ENCODE data around the gene SLC12A7.
"Not testable (repeated sequence)": the region's sequence is repeated elsewhere in the genome, so short reads cannot be mapped to it uniquely, and the experiment has no call there.

SLC12A7 gene

DNA sequence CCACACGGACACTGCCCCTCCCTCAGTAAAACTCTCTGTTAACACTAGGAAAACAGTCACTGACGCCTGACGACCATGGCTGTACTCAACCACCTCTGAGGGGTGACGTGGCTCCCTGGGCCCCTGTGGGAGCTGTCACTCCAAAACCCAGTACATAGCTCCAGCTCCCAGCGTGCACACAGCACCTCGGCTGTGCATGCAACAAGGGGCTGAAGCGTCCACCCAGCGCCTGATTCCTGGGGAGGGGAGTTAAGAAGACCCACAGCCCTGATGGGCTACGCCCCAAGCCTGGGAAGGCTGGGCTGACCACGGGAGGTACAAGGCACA is 36.3 kb downstream of the SLC12A7 start:
- no peak for DNase-seq

GRCh38 chr5:1074816-1075554 is 36.9 kb downstream of the SLC12A7 start:
- DNase-seq, result no peak

- DNase-seq, result no peak
Observed at GRCh38 chr5:1074226-1074625, 37.6 kb downstream of the SLC12A7 start.

- DNase-seq, result no peak
Observed at GRCh38 chr5:1073239-1074102, 38.4 kb downstream of the SLC12A7 start.

DNA sequence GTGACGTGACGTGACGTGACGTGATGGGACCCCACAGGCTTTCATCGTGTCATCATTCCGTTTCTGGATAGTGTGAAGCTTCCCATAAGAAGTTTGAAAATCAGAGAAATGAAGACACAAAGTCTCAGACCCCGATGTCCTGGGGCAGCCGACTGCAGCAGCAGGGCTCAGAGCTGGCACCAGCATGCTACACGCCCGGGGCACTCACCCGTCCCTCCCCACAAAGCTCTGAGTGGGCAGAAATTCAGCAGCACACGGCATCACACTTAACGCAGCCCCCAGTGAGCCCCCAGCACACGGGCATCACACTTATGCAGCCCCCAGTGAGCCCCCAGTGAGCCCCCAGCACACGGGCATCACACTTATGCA is 42.2 kb downstream of the SLC12A7 start:
- DNase-seq, result no peak

- no peak for DNase-seq
Observed at GRCh38 chr5:1068895-1069719, 42.8 kb downstream of the SLC12A7 start.

GRCh38 chr5:1068204-1068894 is 43.5 kb downstream of the SLC12A7 start:
- no peak for DNase-seq

DNA sequence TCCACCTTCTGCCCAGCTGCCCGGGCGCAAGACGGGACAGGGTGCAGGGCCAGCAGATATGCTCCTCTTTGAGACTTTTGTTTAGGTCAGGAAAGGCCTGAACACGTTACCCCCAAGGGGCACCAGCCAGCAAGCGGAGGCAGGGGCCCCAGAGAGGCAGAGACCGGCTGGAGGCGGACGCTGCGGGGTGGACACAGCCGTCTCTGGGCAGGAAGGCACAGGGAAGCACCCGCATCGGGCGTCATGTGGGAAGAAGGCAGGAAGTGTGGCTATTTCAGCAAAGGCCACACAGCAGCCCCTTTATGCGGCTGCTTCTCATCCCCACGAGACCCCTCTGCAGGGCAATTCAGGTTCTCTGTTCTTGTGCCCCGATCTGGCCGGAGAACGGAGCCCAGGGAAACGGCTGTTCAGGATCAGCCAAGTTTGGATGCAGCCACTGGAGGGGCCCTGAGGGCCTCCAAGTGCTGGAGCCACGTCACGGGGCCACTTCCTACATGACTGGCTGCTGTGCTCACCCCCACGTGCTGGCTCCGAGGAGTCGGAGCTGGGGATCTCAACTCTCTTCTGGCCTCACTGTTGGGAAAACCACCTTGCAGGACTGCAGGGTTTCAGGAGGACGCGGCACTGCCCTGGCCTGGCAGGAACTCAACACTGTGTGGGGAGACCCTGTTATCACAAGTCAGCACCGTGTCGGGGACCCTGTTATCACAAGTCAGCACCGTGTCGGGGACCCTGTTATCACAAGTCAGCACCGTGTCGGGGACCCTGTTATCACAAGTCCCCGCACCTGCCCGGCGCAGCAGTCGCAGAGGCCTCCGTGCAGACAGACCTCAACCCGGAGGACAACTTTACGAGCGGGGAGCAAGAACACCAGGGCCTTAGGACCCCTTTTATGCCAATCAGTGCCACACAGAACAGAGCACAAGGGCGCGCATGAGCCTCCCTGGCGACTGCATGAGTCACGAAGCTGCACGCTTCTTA is 44.4 kb downstream of the SLC12A7 start:
- DNase-seq, result peak; percentile 81

- no peak for DNase-seq
Observed at GRCh38 chr5:1066676-1067075, 45.2 kb downstream of the SLC12A7 start.

DNA sequence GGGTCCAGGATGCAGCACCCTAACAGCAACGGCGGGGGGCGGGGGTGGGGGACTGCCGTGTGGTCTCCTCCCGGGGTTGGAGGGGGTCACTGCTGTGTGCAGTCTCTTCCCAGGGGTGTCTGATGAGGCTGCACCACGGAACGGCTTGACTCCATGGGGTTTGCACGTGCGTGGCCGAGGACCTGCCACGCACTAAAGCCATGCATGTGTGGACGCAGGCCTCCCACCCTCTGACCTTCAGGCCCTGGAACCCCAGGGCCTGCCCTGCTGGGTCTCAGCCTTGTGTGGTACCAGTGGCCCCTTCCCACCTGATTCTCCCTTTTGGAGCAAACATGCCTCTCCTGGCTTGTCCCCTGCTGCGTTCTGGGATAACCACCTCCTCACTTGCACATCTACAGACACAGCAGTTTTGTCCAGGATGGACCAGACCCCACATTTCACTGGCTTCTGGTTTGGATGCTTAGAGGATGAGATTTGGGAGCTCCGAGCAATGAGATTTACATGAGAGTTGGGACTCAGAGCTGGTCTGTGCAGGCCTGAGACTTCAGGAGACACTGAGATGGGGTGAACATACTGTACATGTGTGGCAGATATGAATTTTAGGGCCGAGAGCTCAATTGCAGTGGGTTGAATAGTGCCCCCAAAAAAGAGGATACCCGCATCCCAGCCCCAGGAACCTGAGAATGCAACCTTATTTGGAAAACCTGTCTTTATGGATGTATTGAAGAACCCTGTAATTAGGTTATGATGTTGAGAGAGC is 45.8 kb downstream of the SLC12A7 start:
- no peak for DNase-seq

DNA sequence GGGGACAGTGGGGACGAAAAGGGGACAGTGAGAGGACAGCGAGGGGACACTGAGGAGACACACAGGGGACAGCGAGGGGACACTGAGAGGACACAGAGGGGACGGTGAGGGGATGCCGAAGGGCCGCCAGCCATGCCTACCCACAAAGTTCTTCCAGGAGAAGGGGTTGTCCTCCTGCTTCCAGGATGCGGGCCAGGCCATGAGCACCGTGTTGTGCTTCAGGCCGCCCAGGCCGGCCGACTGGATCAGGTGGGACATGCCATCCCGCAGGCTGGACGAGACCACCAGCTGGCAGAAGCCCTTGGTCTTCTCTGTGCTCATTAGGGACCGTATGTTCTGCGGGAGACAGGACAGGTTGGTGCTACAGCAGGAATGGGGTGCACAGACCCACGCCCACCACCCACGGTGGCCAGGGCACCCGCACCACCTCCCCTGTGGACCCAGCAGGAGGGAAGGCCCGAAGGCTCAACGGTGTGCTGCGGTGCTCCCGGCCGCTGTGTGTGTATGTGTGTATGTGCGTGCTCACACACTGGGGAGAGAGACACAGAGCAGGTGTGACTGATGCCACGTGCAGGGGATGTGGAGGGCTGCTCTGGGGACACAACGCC is 46.6 kb downstream of the SLC12A7 start:
- DNase-seq, result no peak

- DNase-seq, result no peak
Observed at GRCh38 chr5:1064383-1065142, 47.3 kb downstream of the SLC12A7 start.

DNA sequence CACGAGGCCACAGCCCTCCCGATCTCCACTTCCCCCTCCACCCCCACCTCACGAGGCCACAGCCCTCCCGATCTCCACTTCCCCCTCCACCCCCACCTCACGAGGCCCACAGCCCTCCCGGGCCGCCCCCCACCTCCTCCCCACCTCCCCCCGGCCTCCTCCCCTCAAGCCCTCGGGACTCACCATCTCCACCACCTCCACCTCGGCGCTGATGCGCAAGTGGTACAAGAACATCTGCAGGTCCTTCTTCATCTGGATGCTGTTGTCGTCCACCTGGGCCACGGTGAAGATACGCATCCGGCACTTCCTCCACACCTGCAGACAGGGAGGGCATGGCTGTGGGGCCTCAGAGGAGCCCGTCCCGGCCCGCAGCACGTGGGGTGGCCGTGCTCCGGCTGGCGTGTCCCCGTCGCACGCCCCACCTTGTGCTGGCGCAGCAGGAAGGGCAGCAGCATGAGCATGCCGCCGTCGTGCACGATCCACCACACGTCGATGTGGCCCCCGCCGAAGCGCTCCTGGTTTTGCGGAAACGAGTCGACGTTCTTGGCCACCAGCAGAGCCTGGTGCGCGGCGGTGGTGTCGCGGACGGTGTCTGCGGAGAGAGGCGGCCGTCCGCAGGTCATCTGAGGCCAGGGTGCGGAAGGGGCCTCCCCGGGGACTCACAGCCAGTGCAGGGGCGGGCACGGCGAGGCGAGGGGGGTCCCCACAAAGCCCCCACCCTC is 48.0 kb downstream of the SLC12A7 start:
- DNase-seq, result no peak

DNA sequence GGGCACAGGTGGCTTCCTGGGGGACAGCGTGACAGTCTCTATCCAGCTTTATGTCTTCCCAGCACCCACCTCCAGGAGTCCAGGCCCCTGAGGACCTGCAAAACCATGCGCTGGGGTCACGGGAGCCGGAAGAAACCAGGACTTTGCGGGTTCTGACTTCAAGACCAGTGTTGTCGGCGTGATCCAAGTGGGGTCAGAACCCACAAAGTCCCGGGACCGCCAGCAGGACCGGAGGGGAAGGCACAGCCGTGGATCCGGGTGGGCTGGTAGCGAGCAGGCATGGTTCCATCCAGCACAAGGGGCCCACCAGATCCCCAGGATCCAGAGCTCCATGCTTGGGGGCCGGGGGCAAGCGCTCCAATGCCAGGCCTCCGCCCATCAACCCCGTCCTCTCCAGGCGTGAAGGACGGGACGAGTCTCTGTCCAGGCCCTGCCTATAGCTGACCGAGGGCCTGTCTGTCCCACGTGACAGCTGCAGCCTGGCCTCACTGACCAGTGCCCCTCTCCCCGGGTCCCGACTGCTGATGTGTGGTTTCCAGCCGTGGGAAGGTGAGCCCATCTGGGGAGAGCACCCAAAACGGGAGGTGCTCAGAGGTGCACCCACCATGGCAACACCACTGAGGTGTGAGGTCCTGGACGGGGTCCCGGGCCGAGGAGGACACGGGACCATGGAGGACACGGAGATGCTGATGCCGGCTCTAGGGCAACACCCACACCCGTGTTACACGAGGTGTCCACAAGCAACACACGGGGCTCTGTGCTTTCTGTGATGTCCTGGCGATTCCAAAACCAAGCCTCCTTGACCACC is 48.9 kb downstream of the SLC12A7 start:
- DNase-seq, result no peak

- no peak for DNase-seq
Observed at GRCh38 chr5:1061916-1062315, 49.9 kb downstream of the SLC12A7 start.

GRCh38 chr5:1061292-1061691 is 50.6 kb downstream of the SLC12A7 start:
- not testable (repeated sequence) for DNase-seq

DNA sequence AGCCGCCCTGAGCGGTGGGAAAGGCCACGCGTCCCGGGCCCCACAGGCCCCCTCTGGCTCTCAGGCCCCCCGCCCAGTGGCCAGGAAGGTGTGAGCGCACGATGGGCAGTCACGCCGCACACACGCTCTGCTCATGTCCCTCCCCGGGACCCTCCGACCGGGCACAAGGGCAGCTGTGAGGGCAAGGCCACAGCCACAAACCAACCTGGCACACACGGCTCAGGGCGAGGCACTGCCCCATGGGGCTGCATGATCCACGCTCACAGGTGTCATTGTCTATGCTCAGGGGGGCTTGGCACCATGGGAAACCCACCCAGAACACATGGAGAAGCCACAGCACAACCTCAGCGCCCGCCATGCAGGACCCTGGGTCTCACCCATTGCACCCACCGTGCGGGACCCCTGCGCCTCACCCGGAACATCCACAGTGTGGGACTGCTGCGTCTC is 51.3 kb downstream of the SLC12A7 start:
- no peak for DNase-seq

- DNase-seq, result no peak
Observed at GRCh38 chr5:1059884-1060263, 52.0 kb downstream of the SLC12A7 start.

Data from hematopoietic multipotent progenitor cell treated with erythropoietin and hydrocortisone succinate and interleukin-3 and kit ligand, for 6 days (in vitro differentiated cells).